Suprapubic skin (tissue), 4 donors: Measurements from ENCODE around the gene GJB4.

ENCODE experiments used
- POLR2A ChIP-seq, 2 donors: fragments of 450-650 bp; IDR thresholded peaks; one replicate each; pipeline ENCODE4 v1.6.1; 2017; ENCODE audit warnings: antibody characterized with exemption in 2 of 2, mild to moderate bottlenecking in 2 of 2, moderate library complexity in 2 of 2
- POLR2AphosphoS5 ChIP-seq, 3 donors: sonication (generic); formaldehyde crosslinking; IDR thresholded peaks; one replicate each; pipeline ENCODE4 v1.6.1; 2017; ENCODE audit warnings: antibody characterized with exemption in 3 of 3
- TF ChIP-seq, protein P1 (sequence below), 2 donors: fragments of 200-600 bp in 1 of 2; fragments of 450-650 bp in 1 of 2; sonication (generic) in 1 of 2; IDR thresholded peaks; one replicate each; pipeline ENCODE4 v1.5.1; 2016 to 2019; ENCODE audit warnings: antibody characterized with exemption in 2 of 2, mild to moderate bottlenecking in 1 of 2, moderate library complexity in 1 of 2

DNA sequence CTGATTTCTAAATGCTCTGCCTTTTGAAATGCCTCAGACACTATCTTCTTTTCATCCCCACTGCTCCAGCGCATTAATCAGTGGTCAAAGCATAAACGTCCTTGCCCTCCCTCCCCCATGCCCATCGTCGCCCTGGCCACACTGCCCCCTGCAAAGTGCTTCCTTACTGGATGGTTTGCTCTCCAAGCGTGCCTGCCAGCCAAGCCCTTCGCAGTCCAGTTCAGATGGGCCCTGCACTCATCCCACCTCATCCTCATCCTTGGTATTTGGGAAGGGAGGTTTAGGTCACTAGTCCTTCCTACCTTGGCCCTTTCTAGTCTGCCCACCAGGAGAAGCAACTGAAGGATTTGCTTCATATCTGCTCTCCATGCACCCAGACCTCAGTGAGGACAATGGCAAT lies 36.4 kb downstream of the GJB4 start:
- no peak for TF ChIP-seq POLR2A (IDR thresholded peaks at IDR 0.05)
- TF ChIP-seq, protein P1, sequence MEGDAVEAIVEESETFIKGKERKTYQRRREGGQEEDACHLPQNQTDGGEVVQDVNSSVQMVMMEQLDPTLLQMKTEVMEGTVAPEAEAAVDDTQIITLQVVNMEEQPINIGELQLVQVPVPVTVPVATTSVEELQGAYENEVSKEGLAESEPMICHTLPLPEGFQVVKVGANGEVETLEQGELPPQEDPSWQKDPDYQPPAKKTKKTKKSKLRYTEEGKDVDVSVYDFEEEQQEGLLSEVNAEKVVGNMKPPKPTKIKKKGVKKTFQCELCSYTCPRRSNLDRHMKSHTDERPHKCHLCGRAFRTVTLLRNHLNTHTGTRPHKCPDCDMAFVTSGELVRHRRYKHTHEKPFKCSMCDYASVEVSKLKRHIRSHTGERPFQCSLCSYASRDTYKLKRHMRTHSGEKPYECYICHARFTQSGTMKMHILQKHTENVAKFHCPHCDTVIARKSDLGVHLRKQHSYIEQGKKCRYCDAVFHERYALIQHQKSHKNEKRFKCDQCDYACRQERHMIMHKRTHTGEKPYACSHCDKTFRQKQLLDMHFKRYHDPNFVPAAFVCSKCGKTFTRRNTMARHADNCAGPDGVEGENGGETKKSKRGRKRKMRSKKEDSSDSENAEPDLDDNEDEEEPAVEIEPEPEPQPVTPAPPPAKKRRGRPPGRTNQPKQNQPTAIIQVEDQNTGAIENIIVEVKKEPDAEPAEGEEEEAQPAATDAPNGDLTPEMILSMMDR (IDR thresholded peaks at IDR 0.05), result no peak
- no peak for TF ChIP-seq POLR2AphosphoS5 (IDR thresholded peaks at IDR 0.05)
